CD8-positive, alpha-beta memory T cell (primary cell): ENCODE measurements around the gene OTUB1. TPM values are rescaled to one million over a fixed set of nuclear protein-coding genes. Genes with fewer than 3 reads are reported as not detected.
"Not testable (repeated sequence)": the region's sequence is repeated elsewhere in the genome, so short reads cannot be mapped to it uniquely, and the experiment has no call there.

Experiments used
- CTCF ChIA-PET: fragments of 350-600 bp; sonication (Branson Sonifier 250); formaldehyde crosslinking; loops from one replicate; lab custom pipeline; 2021; ENCODE audit warnings: antibody characterized with exemption; lab: Charles Lee
- POLR2A ChIA-PET: fragments of 350-600 bp; sonication (Branson Sonifier 250); formaldehyde crosslinking; loops from one replicate; lab custom pipeline; 2021; ENCODE audit warnings: antibody characterized with exemption; lab: Charles Lee
- DNase-seq, 5 donors: peaks; one replicate each; pipeline versions ENCODE4 v3.0.0 to v3.0.0-alpha.2; 2020 to 2022; ENCODE audit warnings: mixed read lengths in 1 of 5
- H3K27ac ChIP-seq: one replicate; pipeline ENCODE4 v1.7.0; 2013; ENCODE audit warnings: low read depth, mild to moderate bottlenecking, low read length, moderate library complexity
- H3K27me3 ChIP-seq: 2 replicates; pipeline ENCODE4 v1.7.0; 2013; ENCODE audit warnings: low read length, mild to moderate bottlenecking; ENCODE audit not compliant: insufficient read depth, poor library complexity, severe bottlenecking
- H3K36me3 ChIP-seq: 2 replicates; pipeline ENCODE4 v1.7.0; 2013; ENCODE audit warnings: mild to moderate bottlenecking, low read length, moderate library complexity; ENCODE audit not compliant: insufficient read depth
- H3K4me1 ChIP-seq: 2 replicates; pipeline ENCODE4 v1.7.0; 2013; ENCODE audit warnings: mild to moderate bottlenecking, low read length, moderate library complexity; ENCODE audit not compliant: insufficient read depth
- H3K4me3 ChIP-seq: 2 replicates; pipeline ENCODE4 v1.7.0; 2013; ENCODE audit warnings: mild to moderate bottlenecking, low read length
- H3K9me3 ChIP-seq: 2 replicates; pipeline ENCODE4 v1.7.0; 2013; ENCODE audit warnings: mild to moderate bottlenecking, low read length
- H3K27ac Mint-ChIP-seq, 8 donors: one replicate each; pipeline ENCODE4 v1.8.0; 2020 to 2021; ENCODE audit warnings: mixed read lengths in 8 of 8, mild to moderate bottlenecking in 6 of 8, inconsistent platforms in 3 of 8, moderate library complexity in 3 of 8
- H3K27me3 Mint-ChIP-seq, 2 donors: one replicate each; pipeline ENCODE4 v1.8.0; 2020 to 2021; ENCODE audit warnings: mixed read lengths in 2 of 2, mild to moderate bottlenecking in 1 of 2, moderate library complexity in 1 of 2
- H3K36me3 Mint-ChIP-seq, 3 donors: one replicate each; pipeline ENCODE4 v1.8.0; 2020 to 2021; ENCODE audit warnings: mixed read lengths in 3 of 3, inconsistent platforms in 1 of 3, mild to moderate bottlenecking in 1 of 3
- H3K4me1 Mint-ChIP-seq, 3 donors: one replicate each; pipeline ENCODE4 v1.8.0; 2020 to 2021; ENCODE audit warnings: mixed read lengths in 3 of 3, inconsistent platforms in 1 of 3, mild to moderate bottlenecking in 1 of 3
- H3K4me3 Mint-ChIP-seq, 7 donors: one replicate each; pipeline ENCODE4 v1.8.0; 2020 to 2021; ENCODE audit warnings: mixed read lengths in 7 of 7, mild to moderate bottlenecking in 6 of 7, moderate library complexity in 4 of 7, inconsistent platforms in 2 of 7
- H3K9me3 Mint-ChIP-seq, 5 donors: one replicate each; pipeline ENCODE4 v1.8.0; 2020 to 2022; ENCODE audit warnings: mixed read lengths in 5 of 5, mild to moderate bottlenecking in 3 of 5, moderate library complexity in 2 of 5, inconsistent platforms in 1 of 5
- polyA plus RNA-seq: library from polyadenylated mRNA; unstranded; fragments of 300-500 nt; fragmentation: Illumina TruSeq; gene quantifications from one replicate; pipeline ENCODE4 v1.2.3, GENCODE V29; 2021
- total RNA-seq, 2 experiments: library from RNA; stranded (reverse); gene quantifications; one replicate each; pipeline ENCODE4 v1.2.3, GENCODE V29; 2021

OTUB1 gene
- total and polyA plus RNA-seq, 3 experiments from 2014 or later = 75.8 to 135 (median 85.0) TPM

- Histone ChIP-seq H3K9me3 (no peaks in the 10 kb centered on the region), H3K4me3 (no peak overlapping the region), H3K27me3 (no peaks in the 10 kb centered on the region), H3K4me1 (peaks cover 18% of the 10 kb centered on the region), H3K36me3 (no peaks in the 10 kb centered on the region), H3K27ac (no peak overlapping the region)
- CTCF ChIA-PET = interaction anchor here (1.6 to 3.3 kb wide), 2 partner anchors 13 to 16 kb away, joined by 4 to 15 read pairs; partner anchors contain the start of gene COX8A
- Mint-ChIP-seq H3K4me3 (peak overlapping the region in 6 of 7 donors; percentile 19 to 71 (median 68)), H3K9me3 (no peaks in the 10 kb centered on the region), H3K4me1 (peaks cover 17 to 23% (median 18%) of the 10 kb centered on the region in 3 donors), H3K36me3 (no peaks in the 10 kb centered on the region), H3K27me3 (no peaks in the 10 kb centered on the region), H3K27ac (peak overlapping the region in 6 of 8 donors; percentile 1 to 82 (median 41))
- DNase-seq = peak in 2 of 5 donors; percentile 21 to 28
- POLR2A ChIA-PET = interaction anchor here (1.0 kb wide), 1 partner anchor 16 kb away, joined by 4 read pairs; no protein-coding TSS in a partner anchor
Observed at GRCh38 chr11:63961608-63962412, 24.4 kb upstream of the OTUB1 start.

- peaks cover 16 to 23% (median 18%) of the 10 kb centered on the region in 3 donors for H3K4me1 Mint-ChIP-seq
- H3K27me3 Mint-ChIP-seq, POLR2A ChIA-PET, DNase-seq, H3K27me3 ChIP-seq, H3K36me3 Mint-ChIP-seq, H3K9me3 ChIP-seq, H3K27ac ChIP-seq, H3K27ac Mint-ChIP-seq, H3K4me3 Mint-ChIP-seq, H3K4me3 ChIP-seq, H3K9me3 Mint-ChIP-seq, H3K36me3 ChIP-seq: not testable (repeated sequence)
- CTCF ChIA-PET = interaction anchor here (1.0 to 1.4 kb wide), 2 partner anchors 18 to 88 kb away, joined by 3 to 4 read pairs; no protein-coding TSS in a partner anchor
- peaks cover 18% of the 10 kb centered on the region for H3K4me1 ChIP-seq
Observed at GRCh38 chr11:63963895-63964294, 22.3 kb upstream of the OTUB1 start.

GRCh38 chr11:63966444-63966843 is 19.8 kb upstream of the OTUB1 start:
- H3K4me1 Mint-ChIP-seq = peaks cover 7 to 9% (median 8%) of the 10 kb centered on the region in 3 donors

GRCh38 chr11:63969461-63969860 is 16.8 kb upstream of the OTUB1 start:
- Histone ChIP-seq H3K36me3 (no peaks in the 10 kb centered on the region), H3K27me3 (no peaks in the 10 kb centered on the region), H3K4me3 (no peak overlapping the region), H3K27ac (no peak overlapping the region), H3K4me1 (peaks cover 4% of the 10 kb centered on the region), H3K9me3 (no peaks in the 10 kb centered on the region)
- POLR2A ChIA-PET = no interaction called here
- DNase-seq = no peak
- Mint-ChIP-seq H3K27me3 (peaks cover 2 to 11% of the 10 kb centered on the region in 2 donors), H3K36me3 (peaks cover 0 to 2% (median 0%) of the 10 kb centered on the region in 3 donors), H3K27ac (peak overlapping the region in 1 of 8 donors; percentile 7), H3K4me3 (no peak overlapping the region), H3K9me3 (no peaks in the 10 kb centered on the region), H3K4me1 (peaks cover 6 to 11% (median 8%) of the 10 kb centered on the region in 3 donors)
- CTCF ChIA-PET = interaction anchor here (0.7 kb wide), 1 partner anchor 132 kb away, joined by 3 read pairs; no protein-coding TSS in a partner anchor

More at GRCh38 chr11:63966444-63966843, 19.8 kb upstream of the OTUB1 start:
- Histone ChIP-seq H3K4me3 (no peak overlapping the region), H3K4me1 (peaks cover 10% of the 10 kb centered on the region), H3K36me3 (no peaks in the 10 kb centered on the region), H3K9me3 (no peaks in the 10 kb centered on the region), H3K27ac (no peak overlapping the region), H3K27me3 (no peaks in the 10 kb centered on the region)
- POLR2A ChIA-PET = interaction anchor here (0.6 kb wide), 1 partner anchor 1263 kb away, joined by 8 read pairs; no protein-coding TSS in a partner anchor
- Mint-ChIP-seq H3K27me3 (peaks cover 2 to 11% of the 10 kb centered on the region in 2 donors), H3K36me3 (no peaks in the 10 kb centered on the region), H3K9me3 (no peaks in the 10 kb centered on the region), H3K4me3 (no peak overlapping the region), H3K27ac (no peak overlapping the region)
- DNase-seq = no peak
- CTCF ChIA-PET = interaction anchor here (0.9 to 1.3 kb wide), 3 partner anchors 20 to 183 kb away, joined by 3 to 5 read pairs (median 3); no protein-coding TSS in a partner anchor

- no peak overlapping the region for H3K27ac ChIP-seq
- no peak overlapping the region for H3K27ac Mint-ChIP-seq
- H3K9me3 Mint-ChIP-seq = no peaks in the 10 kb centered on the region
- no peaks in the 10 kb centered on the region for H3K27me3 ChIP-seq
- H3K4me1 ChIP-seq = peaks cover 6% of the 10 kb centered on the region
- DNase-seq = no peak
- no peak overlapping the region for H3K4me3 Mint-ChIP-seq
- CTCF ChIA-PET = interaction anchor here (0.8 kb wide), 1 partner anchor 132 kb away, joined by 3 read pairs; the partner anchor contains the start of gene MARK2
- POLR2A ChIA-PET = no interaction called here
- peaks cover 0 to 7% (median 0%) of the 10 kb centered on the region in 3 donors for H3K36me3 Mint-ChIP-seq
- peaks cover 12 to 21% (median 13%) of the 10 kb centered on the region in 3 donors for H3K4me1 Mint-ChIP-seq
- H3K27me3 Mint-ChIP-seq = peaks cover 2 to 11% of the 10 kb centered on the region in 2 donors
- no peak overlapping the region for H3K4me3 ChIP-seq
- H3K9me3 ChIP-seq = no peaks in the 10 kb centered on the region
- H3K36me3 ChIP-seq = no peaks in the 10 kb centered on the region
Observed at GRCh38 chr11:63970902-63971301, 15.3 kb upstream of the OTUB1 start.

- H3K27me3 Mint-ChIP-seq = peaks cover 2 to 11% of the 10 kb centered on the region in 2 donors
- H3K9me3 ChIP-seq, H3K9me3 Mint-ChIP-seq, H3K27ac ChIP-seq, H3K36me3 ChIP-seq, H3K27me3 ChIP-seq: not testable (repeated sequence)
- peaks cover 13% of the 10 kb centered on the region for H3K4me1 ChIP-seq
- H3K36me3 Mint-ChIP-seq = peaks cover 0 to 14% (median 3%) of the 10 kb centered on the region in 3 donors
- CTCF ChIA-PET = interaction anchor here (1.0 to 1.3 kb wide), 4 partner anchors 12 to 212 kb away, joined by 3 to 4 read pairs (median 3); partner anchors contain the start of gene STIP1
- peak overlapping the region; percentile 43 for H3K4me3 ChIP-seq
- H3K4me1 Mint-ChIP-seq = peaks cover 25 to 35% (median 25%) of the 10 kb centered on the region in 3 donors
- POLR2A ChIA-PET = interaction anchor here (0.6 to 1.0 kb wide), 2 partner anchors 12 to 23 kb away, joined by 4 to 6 read pairs; partner anchors contain the start of gene OTUB1
- H3K27ac Mint-ChIP-seq = peak overlapping the region; percentile 99 to 100 (median 100)
- H3K4me3 Mint-ChIP-seq = peak overlapping the region; percentile 99 to 100 (median 100)
- peak in 1 of 5 donors; percentile 53 for DNase-seq
Observed at GRCh38 chr11:63973912-63974258, 12.4 kb upstream of the OTUB1 start.

- no peaks in the 10 kb centered on the region for H3K36me3 ChIP-seq
- peaks cover 0 to 14% (median 3%) of the 10 kb centered on the region in 3 donors for H3K36me3 Mint-ChIP-seq
- ChIA-PET POLR2A (interaction anchor here (0.6 to 1.0 kb wide), 2 partner anchors 11 to 24 kb away, joined by 4 to 6 read pairs; partner anchors contain the start of gene OTUB1), CTCF (interaction anchor here (1.0 to 1.6 kb wide), 5 partner anchors 10 to 211 kb away, joined by 3 to 5 read pairs (median 4); partner anchors contain the start of gene STIP1)
- H3K27ac Mint-ChIP-seq = peak within 1 kb of the TSS; percentile 99 to 100 (median 100)
- H3K27ac ChIP-seq = peak within 1 kb of the TSS; percentile 92
- H3K9me3 Mint-ChIP-seq = no peaks in the 10 kb centered on the region
- H3K4me1 Mint-ChIP-seq = peaks cover 25 to 35% (median 25%) of the 10 kb centered on the region in 3 donors
- H3K9me3 ChIP-seq = no peaks in the 10 kb centered on the region
- peak; percentile 88 to 97 (median 94) for DNase-seq
- no peaks in the 10 kb centered on the region for H3K27me3 ChIP-seq
- peaks cover under 1 to 6% of the 10 kb centered on the region in 2 donors for H3K27me3 Mint-ChIP-seq
- peak within 1 kb of the TSS; percentile 99 to 100 (median 100) for H3K4me3 Mint-ChIP-seq
- peak within 1 kb of the TSS; percentile 100 for H3K4me3 ChIP-seq
- peaks cover 13% of the 10 kb centered on the region for H3K4me1 ChIP-seq
Observed at GRCh38 chr11:63974259-63975143, 11.7 kb upstream of the OTUB1 start, which contains the start of gene COX8A. TSS of gene COX8A (plus strand) at chr11:63974620. CDS start at chr11:63974681, 61 bp downstream.
